ENCODE measurements around the gene HLA-DRA. TPM values are rescaled to one million over a fixed set of nuclear protein-coding genes. Genes with fewer than 3 reads are reported as not detected.

HLA-DRA gene
- total and polyA plus RNA-seq, 2 of the 4 experiments (the other 2 are of a cell fraction), result not detected

- no peak overlapping the region for H2BK20ac ChIP-seq (ENCODE audit: low read depth, low read length)
- H2AK9ac ChIP-seq (replicated peaks; ENCODE audit: low read depth, low read length, poor library complexity), result no peak overlapping the region
- no peaks in the 10 kb centered on the region for H3K27me3 ChIP-seq (ENCODE audit: control insufficient read depth, insufficient read depth, low read length)
- H3K4me2 ChIP-seq (ENCODE audit: low read depth, low read length), result no peak overlapping the region
- no peak overlapping the region for H4K91ac ChIP-seq (ENCODE audit: insufficient read depth, low read depth, low read length)
- dilution Hi-C loops (cut with HindIII; ENCODE audit: low sequenced_read_pairs, unreplicated experiment), result no loop called here
- intact Hi-C loops (cut with micrococcal nuclease), result no loop called here
- no peak for ATAC-seq (ENCODE audit: low read depth)
- ChIA-PET POLR2A (ENCODE audit: unreplicated experiment) (no interaction called here), CTCF (no interaction called here)
- H3K9me3 ChIP-seq (ENCODE audit: control insufficient read depth, insufficient read depth, low read length), result no peaks in the 10 kb centered on the region
- H3K36me3 ChIP-seq (ENCODE audit: control insufficient read depth, insufficient read depth, low read length), result no peaks in the 10 kb centered on the region
- DNase-seq, result no peak
- no peak overlapping the region for H3K4me3 ChIP-seq (ENCODE audit: insufficient read depth, low read depth, low read length)
- no peak overlapping the region for H3K18ac ChIP-seq (ENCODE audit: low read depth, low read length)
- H4K20me1 ChIP-seq (ENCODE audit: insufficient read depth, low read length), result no peaks in the 10 kb centered on the region
- H3K14ac ChIP-seq (replicated peaks; ENCODE audit: low read depth, low read length), result no peak overlapping the region
- H2BK15ac ChIP-seq (ENCODE audit: low read depth, low read length), result no peak overlapping the region
- H3K56ac ChIP-seq (ENCODE audit: extremely low read depth, insufficient read depth, low read length), result no peak overlapping the region
- no peak overlapping the region for H2AK5ac ChIP-seq (ENCODE audit: low read depth, low read length)
- no peaks in the 10 kb centered on the region for H3K9me1 ChIP-seq (ENCODE audit: insufficient read depth, low read length)
- no peak overlapping the region for H3K27ac ChIP-seq (ENCODE audit: insufficient read depth, low read length)
- H3K4ac ChIP-seq (ENCODE audit: low read depth, low read length), result no peak overlapping the region
- in situ Hi-C loops (cut with MboI; ENCODE audit: low sequenced_read_pairs), result no loop called here
- H3K23ac ChIP-seq (ENCODE audit: low read depth, low read length), result no peak overlapping the region
- H2AFZ ChIP-seq (replicated peaks; ENCODE audit: low read length, poor library complexity), result no peak overlapping the region
- no CpG with 5 or more reads among the region's 5 CpGs for WGBS, 2 experiments (ENCODE audit: extremely low coverage in 2 of 2, insufficient read length in 1 of 2)
- TF ChIP-seq CTCF (conservative IDR thresholded peaks at IDR 0.05; ENCODE audit: low read depth, low read length) (no peak), CEBPB (IDR thresholded peaks at IDR 0.05; ENCODE audit: low read depth, low read length) (no peak), NFE2L2 (IDR thresholded peaks at IDR 0.05; ENCODE audit: low read depth, low read length) (no peak), USF2 (IDR thresholded peaks at IDR 0.05; ENCODE audit: low read depth, low read length) (no peak), CHD1 (IDR thresholded peaks at IDR 0.05; ENCODE audit: low read depth, low read length) (no peak), RAD21 (IDR thresholded peaks at IDR 0.05; ENCODE audit: low read length) (no peak), MAZ (IDR thresholded peaks at IDR 0.05; ENCODE audit: borderline replicate concordance, low read depth, low read length) (no peak)
- no peak overlapping the region for H2BK5ac ChIP-seq (ENCODE audit: low read depth, low read length, poor library complexity, severe bottlenecking)
- no peak overlapping the region for H4K8ac ChIP-seq (ENCODE audit: low read depth in 2 of 2, low read length in 2 of 2)
- no peak overlapping the region for H4K5ac ChIP-seq (ENCODE audit: low read depth, low read length)
- H3K9ac ChIP-seq (ENCODE audit: low read depth, low read length), result no peak overlapping the region
- H3K4me1 ChIP-seq (ENCODE audit: control insufficient read depth, insufficient read depth, low read length), result no peaks in the 10 kb centered on the region
- no TSS peak for BruUV-seq (replicated peaks)
- H2BK120ac ChIP-seq (ENCODE audit: low read depth, low read length), result no peak overlapping the region
- no peaks in the 10 kb centered on the region for H3K79me1 ChIP-seq (ENCODE audit: low read depth in 1 of 2, low read length in 2 of 2)
Measured at GRCh38 chr6:32461493-32461892, 21.8 kb downstream of the HLA-DRA start.
